Measurements from ENCODE around the gene ASCL5.
A peak's percentile ranks its signal among the peaks of the same experiment; 100 is the strongest.

ASCL5 gene

DNA sequence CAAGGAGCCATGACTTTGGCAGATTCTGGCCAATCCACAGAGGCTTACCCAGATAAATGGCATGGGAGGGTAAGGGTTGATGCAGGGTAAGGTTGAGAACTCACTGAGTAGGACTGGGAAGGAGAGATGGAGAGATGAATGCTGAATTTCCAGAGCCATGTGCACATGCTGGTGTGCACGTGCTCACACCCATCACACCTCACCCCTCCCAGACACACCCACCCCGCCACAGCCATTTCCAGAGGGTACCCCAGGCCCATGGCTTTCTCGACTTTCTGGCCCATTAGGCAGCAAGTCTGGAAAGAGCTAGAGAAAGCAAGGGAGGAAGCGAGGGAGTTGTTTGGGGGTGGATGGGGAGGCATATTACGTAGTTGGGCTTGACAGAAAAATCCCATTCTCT lies 16.4 kb downstream of the ASCL5 start:
- no peak for DNase-seq

DNA sequence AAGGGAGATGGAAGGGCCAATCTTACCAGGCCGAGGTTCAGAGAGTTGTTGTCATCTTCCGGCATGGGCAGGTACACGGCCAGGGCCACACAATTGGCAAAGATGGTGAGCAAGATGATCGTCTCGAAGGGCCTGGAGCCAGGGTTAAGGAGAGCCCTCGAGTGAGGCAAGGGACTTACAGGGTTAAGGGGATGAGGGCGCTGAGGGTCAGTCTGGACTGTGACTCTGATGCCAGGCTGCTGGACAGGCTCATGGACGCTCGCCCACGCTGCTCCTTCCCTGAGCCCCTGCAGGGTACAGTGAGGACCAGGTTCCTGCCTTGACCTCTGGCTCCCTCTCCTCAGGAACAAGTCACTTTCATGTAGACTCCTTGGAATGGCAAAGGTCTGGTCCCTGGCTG lies 16.8 kb downstream of the ASCL5 start:
- no peak for DNase-seq

DNA sequence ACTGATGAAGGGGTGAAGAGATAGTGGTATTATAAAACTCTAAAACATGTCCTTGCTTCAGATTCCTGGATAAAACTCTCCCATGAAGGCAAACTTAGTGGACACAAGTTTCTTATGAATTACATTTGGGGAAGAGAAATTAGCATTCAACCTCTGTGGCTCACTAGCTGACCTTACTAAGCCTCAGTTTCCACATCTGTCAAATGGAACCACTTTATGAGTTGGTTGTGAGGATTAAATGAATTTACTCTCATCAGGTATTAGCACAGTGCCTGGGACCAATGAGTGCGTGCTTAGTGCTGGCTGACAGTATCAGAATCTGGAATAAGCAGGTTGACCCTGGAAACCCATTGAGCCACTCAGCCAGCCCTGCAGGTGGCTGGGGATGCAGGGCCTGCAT lies 17.3 kb downstream of the ASCL5 start:
- DNase-seq: no peak

DNA sequence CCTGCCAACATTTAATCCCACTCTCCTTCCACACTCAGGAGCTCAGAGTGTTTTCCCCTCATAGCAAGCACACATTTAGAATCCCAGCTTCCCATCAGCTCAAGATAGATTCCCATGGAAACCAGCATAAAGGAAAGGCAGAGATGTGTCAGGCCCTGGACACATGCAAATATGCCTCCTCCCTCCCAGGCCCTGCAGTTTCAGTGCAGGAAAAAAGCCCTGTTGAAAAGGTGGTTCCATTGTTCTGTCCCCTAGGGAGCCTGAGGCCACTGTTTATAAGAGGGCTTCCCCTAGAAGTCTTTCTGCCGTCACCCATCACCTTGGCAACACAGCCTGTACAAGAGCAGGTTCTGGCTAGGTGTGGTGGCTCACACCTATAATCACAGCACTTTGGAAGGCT lies 18.4 kb downstream of the ASCL5 start:
- DNase-seq: peak; percentile 85 to 87

DNA sequence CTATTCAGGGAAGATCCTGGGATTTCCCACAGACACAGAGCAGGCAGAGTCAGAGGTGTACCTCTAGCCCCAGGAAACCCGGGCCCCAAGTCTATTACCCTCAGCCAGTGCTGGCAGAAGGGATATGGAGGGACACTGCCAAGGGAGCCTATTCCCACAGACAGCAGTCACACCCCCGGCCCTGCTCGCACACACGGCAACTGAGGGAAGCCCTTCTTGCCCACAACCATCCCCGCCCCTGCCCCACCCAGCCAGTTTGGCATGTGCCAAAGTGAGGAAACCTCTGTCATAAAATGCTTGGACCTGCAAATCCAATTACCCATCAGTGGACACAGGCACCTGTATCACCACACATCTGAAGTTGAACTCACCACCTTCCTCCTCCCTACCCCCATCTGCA lies 21.3 kb downstream of the ASCL5 start:
- DNase-seq: no peak

DNA sequence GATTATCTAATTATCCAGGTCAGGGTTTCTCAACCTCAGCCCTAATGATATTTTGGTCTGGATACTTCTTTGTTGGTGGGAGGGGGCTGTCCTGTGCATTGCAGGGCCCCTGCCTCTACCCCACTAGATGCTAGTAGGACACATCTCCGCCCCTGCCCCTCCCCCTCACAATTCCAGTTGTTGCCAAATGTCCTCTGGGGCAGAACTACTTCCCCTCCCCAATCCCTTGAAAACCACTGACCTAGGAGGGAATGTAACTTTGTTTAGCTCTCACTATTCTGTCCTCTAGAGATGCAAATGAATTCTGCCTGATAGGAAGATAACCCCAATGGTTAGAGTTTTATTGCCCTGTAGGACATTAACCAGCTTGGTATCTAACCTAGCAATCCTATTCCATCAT lies 22.8 kb downstream of the ASCL5 start:
- no peak for DNase-seq

DNA sequence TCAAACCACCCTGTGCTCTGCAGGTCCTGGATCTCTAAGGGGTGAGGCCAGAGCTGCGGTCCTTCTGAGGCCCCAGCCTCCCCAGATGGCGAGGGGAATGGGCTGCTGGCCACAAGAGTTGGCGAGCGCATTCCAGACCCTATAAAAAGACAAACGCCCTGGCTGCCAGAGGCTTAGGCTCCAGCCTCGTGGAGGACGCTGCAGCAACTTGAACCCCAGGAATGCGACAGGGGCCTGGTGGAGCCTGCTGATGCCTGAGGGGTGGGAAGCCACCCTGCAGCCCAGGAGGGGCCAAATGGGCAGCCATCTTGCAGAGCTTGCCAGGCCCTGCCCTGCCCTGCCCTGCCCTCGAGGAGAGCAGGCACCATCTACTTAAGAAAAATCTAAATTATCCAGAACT lies 23.3 kb downstream of the ASCL5 start:
- no peak for DNase-seq

DNA sequence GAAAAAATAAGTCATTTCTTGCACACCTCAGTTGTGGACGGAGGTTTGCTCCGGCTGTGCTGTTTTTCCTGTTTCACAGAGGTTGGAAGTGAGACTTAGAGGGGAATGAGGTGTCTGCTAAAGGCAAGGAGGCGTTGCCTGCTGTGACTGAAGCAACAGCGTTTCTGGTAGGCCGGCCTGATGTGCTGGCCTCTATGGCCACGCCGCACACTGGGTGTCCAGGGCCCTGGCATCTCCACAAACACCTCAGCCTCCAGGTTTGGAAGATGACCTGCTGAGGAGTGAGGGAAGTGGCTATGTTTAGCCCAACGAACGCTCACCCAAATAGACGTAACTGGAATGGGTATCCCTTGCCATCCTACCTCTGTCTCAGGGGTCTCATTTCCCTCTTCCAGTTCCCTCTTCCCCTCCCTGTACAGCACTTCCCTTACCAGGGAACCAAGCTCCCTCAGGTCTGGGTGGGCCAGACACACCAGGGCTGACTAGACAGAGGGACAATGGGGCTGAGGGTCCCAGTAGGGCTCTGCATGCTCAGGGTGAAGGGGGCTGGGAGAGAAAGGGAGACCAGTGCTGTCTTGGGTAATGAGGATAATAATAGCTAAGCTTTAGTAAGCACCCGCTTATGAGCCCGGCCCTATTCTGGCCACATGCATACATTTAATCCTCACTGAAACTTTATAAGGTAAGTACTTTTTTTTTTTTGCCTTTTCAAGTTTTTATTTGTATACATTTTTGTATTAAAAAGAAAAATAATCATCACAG lies 26.6 kb downstream of the ASCL5 start:
- DNase-seq: no peak

DNA sequence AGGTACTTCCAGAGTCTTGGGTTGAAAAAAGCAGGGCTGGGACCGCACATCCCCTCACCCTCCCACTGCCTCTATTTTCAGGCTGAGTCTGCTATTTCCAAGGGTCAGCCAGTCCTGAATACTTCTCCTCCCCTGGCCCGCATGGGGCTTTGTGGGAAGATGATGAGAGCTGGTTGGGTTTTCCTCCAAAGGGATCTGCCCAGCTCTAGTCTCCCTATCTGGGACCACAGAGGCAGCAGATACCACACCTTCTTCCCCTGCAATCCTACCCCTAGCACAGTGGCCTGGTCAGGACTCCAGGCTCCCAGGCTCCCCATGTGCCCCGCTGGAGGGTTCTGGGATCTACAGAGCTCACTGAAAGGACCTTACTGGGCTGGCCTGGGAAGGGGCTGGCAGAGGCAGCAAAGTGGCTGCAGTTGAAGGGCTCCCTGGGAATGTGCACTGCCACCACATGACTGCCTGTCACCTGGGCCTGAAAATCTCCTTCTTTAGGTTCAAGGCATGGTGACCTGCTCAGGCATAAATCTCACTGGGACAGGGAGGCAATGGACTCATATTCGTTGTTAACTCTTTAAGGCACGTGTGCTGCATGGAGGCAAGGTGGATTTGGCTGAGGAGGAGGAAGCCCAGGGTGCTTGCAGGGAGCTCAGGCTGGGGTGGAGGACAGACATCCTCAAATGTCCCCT lies 27.8 kb downstream of the ASCL5 start:
- DNase-seq: no peak

DNA sequence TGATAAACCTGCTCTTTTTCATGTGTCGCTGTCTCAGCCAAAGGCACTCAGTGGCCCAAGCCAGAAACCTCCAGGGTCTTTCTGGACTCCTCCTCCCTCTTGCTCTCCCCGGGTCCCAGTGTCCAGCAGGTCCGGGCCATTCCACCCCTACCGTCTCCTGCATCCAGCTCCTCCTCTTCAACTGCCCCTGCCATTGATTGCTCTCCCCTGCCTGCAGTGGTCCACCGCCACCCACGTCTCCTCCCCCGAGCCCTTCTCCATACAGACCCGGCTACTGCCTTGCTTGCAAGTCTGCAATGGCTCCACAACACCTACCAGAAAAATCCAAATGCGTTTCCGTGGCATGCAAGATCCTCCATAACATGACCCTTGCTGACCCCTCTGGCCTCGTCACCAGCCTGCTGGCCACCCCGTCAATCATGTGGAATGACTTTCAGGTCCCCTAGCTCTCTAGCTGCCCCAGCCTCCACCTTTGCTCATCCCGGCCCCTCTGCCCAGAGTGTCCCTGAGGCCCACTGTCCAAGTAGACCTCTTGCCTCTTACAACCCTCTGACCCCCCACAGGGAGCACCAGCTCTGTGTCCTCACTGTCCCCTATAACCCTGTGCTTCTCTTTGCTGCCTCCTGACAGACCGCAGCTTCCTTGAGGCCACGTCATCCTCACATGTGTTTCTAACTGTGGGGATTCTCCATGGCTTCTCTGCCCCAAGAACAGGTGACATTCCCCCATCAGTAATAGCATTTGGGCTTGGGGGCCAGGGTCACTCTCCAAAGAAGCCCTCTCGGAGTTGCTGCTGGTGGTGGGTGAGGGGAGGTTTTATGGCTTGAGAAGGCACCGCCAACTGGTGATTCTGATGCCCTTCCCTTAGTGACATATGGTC lies 29.8 kb downstream of the ASCL5 start:
- DNase-seq: no peak

DNA sequence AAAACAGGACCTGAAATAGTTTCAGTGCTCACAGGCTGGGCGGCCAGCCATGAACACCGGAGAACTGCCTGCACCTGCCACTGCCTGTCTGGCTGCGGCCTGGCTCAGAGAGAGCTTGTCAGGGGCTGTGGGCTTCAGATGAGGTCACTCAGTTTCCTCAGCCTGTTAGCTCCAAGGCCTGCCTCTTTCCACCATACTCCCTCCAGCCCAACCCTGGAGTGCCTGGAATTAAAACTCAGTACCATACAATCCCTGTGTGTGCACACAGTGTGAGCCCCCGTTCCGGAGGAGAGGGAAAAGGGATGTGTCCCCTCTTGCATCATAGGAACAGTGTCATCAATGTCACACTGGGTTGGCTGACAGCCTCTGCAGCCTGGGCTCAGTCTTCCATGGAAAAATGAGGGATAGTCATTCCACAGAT lies 30.9 kb downstream of the ASCL5 start:
- no peak for DNase-seq

DNA sequence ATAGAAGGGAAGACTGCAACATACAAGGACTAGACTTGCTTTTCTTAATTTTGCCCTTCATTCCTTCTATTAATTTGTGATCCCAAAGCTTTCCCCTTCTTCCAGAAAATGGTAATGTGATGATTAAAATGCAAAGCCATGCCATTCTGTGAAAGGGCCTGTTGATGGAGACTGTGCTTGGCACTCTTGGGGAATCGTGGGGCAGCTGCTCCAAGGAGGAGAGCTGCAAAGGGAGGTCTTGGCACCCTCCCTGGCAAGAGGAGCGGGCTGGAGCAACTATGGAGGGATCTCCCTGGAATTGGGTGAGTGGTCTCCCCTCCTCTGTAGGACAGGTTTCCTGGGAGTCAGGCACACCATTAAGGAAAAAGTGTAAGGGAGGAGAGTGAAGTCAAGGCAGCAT lies 31.4 kb downstream of the ASCL5 start:
- DNase-seq: no peak

DNA sequence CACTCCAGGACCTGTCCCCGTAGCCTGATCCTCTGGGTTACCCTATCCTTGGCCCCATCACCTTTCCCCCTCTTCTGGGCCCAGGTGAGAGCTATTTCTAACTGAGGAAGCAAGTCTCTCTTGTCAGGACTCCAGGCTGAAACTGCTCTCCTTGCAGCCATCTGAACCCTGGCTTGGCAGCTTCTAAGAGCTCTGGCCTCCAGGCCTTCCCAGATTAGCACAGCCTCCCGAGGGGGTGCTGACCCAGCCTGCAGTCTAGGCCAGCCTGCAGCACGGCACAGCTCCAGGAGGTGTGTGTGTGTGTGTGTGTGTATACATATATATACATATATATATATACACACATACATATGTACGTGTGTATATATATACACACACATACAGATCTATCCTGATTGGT lies 32.2 kb downstream of the ASCL5 start:
- no peak for DNase-seq

DNA sequence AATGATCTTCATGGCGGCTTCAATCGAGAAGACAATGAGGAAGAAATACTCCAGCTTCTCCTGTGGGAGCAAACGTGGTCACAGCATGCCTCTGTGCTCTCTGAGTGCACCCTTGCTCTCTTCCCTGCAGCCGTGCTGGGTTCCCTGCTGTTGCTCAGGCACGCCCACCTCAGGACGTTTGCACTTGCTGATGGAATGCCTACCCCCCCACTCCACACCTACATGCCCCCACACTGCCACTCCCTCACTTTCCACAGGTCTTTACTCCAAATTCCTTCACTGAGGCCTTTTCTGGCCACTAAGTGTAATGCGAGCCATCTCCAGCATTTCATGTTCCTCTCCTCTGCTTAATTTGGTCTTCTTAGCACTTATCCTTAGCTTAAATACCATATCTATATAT lies 33.0 kb downstream of the ASCL5 start:
- DNase-seq: no peak

DNA sequence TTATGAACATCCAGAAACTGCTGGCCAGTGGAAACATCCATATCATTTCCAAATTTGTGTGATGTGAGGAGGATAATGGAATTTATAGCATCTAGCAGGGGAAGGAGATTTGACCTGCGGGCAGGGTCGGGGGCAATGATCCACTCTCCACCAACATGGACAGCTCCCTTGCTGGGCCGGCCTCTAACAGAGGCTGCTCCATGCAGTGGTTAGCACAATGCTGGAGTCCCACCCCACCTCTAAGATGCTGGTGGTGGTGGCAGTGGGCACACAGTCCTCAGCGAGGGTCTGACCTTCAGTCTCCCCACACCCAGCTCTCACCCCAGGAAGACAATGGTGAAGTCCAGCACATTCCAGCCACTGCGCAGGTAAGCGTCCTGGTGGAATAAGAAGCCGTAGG lies 33.4 kb downstream of the ASCL5 start:
- DNase-seq: no peak

DNA sequence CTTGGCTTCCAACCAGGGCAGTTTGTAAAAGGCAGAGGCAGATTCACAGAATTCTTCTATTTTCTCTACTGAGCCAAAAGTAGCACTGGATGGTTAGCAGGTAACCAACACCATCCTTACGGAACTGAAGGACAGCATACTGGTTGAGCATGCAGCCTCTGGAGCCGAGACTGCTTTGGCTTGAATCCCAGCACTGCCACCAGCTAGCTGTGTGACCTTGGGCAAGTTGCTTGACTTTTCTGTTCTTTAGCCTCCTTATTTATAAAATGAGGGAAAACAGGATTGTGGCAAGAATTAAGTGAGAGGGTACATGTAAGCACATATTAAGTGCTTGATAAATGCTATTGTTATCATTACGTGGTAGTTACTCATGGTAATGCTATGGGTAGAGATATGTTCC lies 34.2 kb downstream of the ASCL5 start:
- no peak for DNase-seq

DNA sequence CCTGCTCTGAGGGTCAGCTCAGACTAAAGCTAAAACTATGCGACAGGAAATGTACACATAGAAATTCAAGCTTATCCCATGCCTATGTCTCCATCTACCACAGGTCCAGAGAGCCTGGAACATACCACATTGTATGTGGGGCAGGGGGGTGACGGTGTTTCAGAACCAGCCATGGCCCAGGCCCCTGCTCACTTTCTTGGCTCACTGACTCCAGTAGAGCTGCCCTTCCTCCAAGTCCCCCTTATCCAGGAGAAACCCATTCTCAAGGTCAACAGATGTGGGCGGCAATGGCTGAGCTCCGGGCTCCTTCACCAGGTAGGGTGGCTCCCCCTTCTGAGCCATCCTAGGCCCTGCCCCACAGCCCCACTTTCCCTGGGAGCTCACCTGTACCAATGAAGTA lies 35.7 kb downstream of the ASCL5 start:
- DNase-seq: no peak

DNA sequence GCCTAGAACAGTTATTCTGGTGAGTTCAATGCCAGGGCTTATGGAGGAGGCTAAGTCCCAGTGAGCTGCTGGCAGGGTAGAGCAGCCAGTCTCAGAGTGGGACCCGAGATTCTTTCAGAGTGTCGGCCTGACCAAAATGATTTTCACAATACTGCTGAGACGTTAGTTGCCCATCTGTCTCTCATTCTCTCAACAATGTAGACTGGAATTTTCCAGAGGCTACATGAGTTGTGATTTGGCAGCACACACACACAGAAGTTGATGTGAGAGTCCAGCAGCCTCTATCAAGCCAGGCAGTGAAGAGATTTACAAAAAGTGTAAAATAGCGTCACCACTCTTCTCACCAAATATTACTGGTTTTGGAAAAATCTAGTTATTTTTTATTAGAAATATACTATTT lies 36.4 kb downstream of the ASCL5 start:
- no peak for DNase-seq

DNA sequence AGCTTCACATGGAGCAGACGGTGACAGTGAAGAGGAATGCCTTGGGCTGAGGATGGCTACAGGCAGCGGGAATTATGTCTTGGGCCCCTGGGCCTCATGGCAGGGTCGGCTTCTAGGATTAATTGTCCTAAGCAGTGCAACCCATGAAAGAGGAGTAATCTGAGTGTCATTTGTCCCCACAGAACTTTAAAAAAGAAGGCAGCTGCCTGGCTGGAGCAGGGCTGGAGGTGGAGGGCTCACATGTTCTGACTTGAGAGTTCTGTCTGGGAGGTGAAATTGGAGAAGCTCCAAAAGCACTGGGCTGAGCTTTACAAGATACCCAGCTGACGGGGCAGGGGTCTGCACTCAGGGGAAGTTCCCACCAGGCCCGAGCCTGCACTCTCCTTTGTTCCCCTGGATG lies 37.4 kb downstream of the ASCL5 start:
- DNase-seq: no peak

DNA sequence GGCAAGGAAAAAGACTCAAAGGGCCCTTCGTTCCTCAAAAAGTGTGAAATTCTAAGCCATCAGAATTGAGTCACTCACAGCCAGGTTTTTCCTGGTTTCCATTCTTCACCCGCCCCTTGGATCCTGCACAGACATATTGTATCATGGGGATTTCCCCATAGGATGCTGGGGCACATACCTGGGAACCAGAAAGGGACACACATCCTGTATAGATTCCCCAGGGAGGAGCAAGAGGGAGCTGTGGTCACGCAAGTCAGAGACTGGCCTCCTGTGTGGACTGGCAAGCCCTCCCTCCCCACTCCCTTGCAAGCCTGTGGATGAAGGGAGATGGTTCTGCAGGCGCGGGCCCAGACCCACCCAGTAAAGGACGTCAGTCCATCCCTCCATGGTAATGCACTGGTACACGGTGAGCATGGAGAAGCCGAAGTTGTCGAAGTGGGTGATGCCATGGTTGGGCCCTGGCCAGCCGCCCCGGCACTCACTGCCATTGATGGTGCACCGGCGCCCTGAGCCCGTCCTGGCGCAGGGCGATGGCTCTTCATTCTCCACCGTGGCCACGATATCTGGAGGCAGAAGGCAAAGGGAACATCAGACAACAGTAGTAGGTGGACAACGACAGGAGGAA lies 38.0 kb downstream of the ASCL5 start:
- no peak for DNase-seq

DNA sequence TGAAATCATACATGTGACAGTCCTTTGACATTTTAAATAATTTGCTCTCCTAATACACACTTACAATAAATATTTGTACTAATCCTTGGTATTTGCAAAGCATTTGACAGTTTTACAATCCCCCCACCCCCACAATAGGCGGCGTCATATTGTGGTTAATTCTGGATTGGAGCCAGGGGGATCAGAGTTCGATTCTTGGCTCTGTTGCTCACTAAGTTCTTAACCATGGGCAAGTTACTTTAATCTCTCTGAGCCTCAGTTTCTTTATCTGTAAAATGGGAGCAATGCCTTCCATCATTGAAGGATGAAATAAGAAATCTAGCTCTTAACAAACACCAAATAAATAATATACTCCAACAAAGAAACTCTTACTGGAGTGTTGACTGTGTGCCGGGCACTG lies 38.6 kb downstream of the ASCL5 start:
- DNase-seq: no peak

DNA sequence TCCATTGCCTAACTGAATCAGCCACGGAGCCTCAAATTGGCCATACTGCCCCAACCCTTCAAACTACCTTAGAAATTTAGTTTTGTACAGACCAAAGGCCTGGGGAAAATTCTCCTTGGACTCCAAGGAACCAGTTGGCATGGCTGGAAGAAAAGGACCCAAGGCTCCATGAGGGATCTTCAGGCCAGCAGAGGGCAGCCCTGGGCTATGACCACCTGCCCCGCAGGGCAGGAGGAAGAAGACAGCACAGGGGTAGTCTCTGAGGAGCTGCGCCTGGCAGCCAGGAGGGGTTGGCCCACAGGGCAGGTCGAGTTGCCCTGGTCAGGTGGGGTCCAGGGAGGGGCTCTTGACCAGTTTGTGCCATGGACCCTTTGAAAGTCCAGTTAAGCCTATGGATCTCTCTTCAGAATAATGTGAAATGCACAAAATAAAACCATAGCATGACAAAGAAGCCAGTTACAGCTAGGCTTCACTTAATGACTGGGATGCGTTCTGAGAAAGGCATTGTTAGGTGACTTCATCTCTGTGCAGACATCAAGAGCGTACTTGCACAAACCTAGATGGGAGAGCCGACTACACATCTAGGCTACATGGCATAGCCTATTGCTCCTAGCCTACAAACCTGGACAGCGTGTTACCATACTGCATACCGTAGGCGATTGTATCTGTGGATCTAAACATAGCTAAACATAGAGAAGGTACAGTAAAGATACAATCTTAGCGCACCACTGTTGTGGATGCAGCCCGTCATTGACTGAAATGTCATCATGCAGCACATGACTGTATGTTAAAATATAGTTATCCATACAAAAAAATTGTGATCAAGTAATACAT lies 40.9 kb downstream of the ASCL5 start:
- DNase-seq: peak in 1 of 2 experiments; percentile 43
